ENCODE results near the gene CTU2. TPM values are rescaled to one million over a fixed set of nuclear protein-coding genes. Genes with fewer than 3 reads are reported as not detected.
A peak's percentile ranks its signal among the peaks of the same experiment; 100 is the strongest.

CTU2 gene
- total and polyA plus RNA-seq, 9 of the 15 experiments (the other 6 are each of a cell fraction or from before 2014, with no cell fraction given), result 1.3 to 105 (median 23.2) TPM

DNA sequence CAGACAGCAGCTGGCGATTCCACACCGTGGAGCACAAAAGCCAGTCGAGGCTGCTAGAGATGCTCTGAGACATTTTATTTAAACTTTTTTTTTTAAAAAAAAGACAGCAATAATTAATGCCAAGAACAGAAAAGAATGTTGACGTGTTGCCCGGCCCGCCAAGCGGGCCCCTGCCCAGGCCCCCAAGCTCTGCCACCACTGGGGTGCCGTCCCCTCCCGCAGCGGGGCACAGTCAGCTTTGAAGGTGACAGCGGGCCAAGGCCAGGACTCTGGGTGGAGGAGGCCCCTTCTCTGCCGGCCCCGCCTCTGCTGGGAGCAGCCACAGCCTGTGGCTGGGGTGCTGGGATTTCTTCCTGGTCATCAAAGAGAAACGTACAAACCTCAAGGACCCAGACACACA, 9.9 kb upstream of the CTU2 start:
- Histone ChIP-seq H2AFZ (ENCODE audit: low read depth, low read length) (no peak overlapping the region), H3K4me2 (ENCODE audit: insufficient read depth, low read length) (no peak overlapping the region), H3K36me3 (ENCODE audit: control insufficient read depth, insufficient read depth, low read length) (peaks cover 54% of the 10 kb centered on the region; the same call in 1 of the 3 replicates), H3K9me3 (replicated peaks; ENCODE audit: control insufficient read depth, insufficient read depth, low read depth, low read length) (no peaks in the 10 kb centered on the region), H3K27ac (ENCODE audit: extremely low read depth, low read depth, low read length) (no peak overlapping the region), H3K27me3 (ENCODE audit: control insufficient read depth in 2 of 2, insufficient read depth in 2 of 2, low read length in 2 of 2) (no peaks in the 10 kb centered on the region), H3K9me1 (ENCODE audit: control insufficient read depth, insufficient read depth, low read length) (no peaks in the 10 kb centered on the region), H3K9ac (ENCODE audit: insufficient read depth in 1 of 2, low read depth in 2 of 2, low read length in 2 of 2) (peak overlapping the region in 1 of 2 experiments; percentile 20; a peak in 1 of 4 replicates), H3K4me1 (replicated peaks in 1 of 2; ENCODE audit: control insufficient read depth in 2 of 2, insufficient read depth in 2 of 2, low read length in 2 of 2) (peaks cover 14 to 85% of the 10 kb centered on the region in 2 experiments), H4K20me1 (replicated peaks; ENCODE audit: control insufficient read depth, insufficient read depth, low read length) (no peaks in the 10 kb centered on the region), H3K79me2 (ENCODE audit: control insufficient read depth, insufficient read depth, low read length) (peaks cover 5% of the 10 kb centered on the region), H3K4me3 (no peak overlapping the region)
- no peak for TF ChIP-seq WHSC1 (IDR thresholded peaks at IDR 0.05; ENCODE audit: low read length)
- 0 out of 2 replicates have a peak, but pooled peaks have one; percentile 2 for TF ChIP-seq RBFOX2 (IDR thresholded peaks at IDR 0.05; ENCODE audit: low read depth, low read length)
- CTCF ChIA-PET (ENCODE audit: low intra/inter-chr PET ratio), result no interaction called here
- DNase-seq (ENCODE audit: extremely low read depth in 1 of 4, low spot score in 3 of 4) (no peak), ATAC-seq (no peak), FAIRE-seq (no peak)
- intact Hi-C loops (cut with micrococcal nuclease), result no loop called here
- WGBS (ENCODE audit: insufficient coverage, low coverage, missing lambda C conversion rate), result 80% methylated on average over 13 of the region's 14 CpGs
- no TSS peak for BruUV-seq (replicated peaks)
- POLR2A ChIA-PET, result interaction anchor here (0.7 to 1.0 kb wide), 3 partner anchors 9 to 181 kb away, joined by 3 read pairs; no protein-coding TSS in a partner anchor
- in situ Hi-C loops (cut with MboI), result no loop called here

DNA sequence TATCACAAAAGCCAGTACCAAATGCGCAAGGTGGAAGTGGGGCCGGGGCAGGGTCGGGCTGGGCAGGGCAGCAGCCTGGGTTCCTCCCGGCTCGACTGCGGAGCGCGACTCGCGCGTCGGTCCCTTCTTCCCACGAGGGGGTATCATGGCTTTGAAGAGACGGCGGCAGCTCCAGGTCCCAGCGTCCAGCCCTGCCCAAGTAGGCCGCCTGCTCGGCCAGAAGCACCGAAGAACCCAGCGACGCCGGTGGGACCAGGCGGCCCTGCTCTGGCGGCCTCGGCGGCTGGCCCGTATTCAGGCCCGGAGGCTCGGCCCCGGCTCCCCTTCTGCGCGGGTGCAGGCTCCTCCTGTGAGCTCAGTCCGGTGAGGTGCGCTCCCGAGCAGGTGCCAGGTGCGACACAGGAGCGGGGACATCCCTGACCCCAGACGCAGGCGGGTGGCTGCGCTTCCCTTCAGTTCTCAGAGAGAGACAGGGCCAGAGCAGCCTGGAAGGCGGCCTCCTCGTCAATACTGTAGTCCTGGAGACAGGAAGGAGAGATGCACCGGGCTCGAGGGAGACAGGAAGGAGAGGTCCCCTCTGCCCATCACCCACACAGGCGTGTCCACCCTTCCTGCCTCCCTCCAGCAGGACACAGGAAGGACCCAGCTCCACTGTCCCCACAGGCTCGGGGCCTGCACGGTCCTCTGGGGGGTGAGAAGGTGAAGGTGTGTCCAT, 9.0 kb upstream of the CTU2 start:
- no TSS peak for BruUV-seq (replicated peaks)
- peaks cover 62% of the 10 kb centered on the region; the same call in 1 of the 3 replicates for H3K36me3 ChIP-seq (ENCODE audit: control insufficient read depth, insufficient read depth, low read length)
- FAIRE-seq (no peak), ATAC-seq (no peak), DNase-seq (ENCODE audit: extremely low read depth in 1 of 4, low spot score in 3 of 4) (no peak)
- H3K27me3 ChIP-seq (ENCODE audit: control insufficient read depth in 2 of 2, insufficient read depth in 2 of 2, low read length in 2 of 2), result no peaks in the 10 kb centered on the region
- H3K79me2 ChIP-seq (ENCODE audit: control insufficient read depth, insufficient read depth, low read length), result peaks cover 12% of the 10 kb centered on the region
- no peaks in the 10 kb centered on the region for H3K9me1 ChIP-seq (ENCODE audit: control insufficient read depth, insufficient read depth, low read length)
- POLR2A ChIA-PET, result no interaction called here
- H3K4me2 ChIP-seq (ENCODE audit: insufficient read depth, low read length), result no peak overlapping the region
- intact Hi-C loops (cut with micrococcal nuclease) (no loop called here), in situ Hi-C loops (cut with MboI) (no loop called here)
- WGBS (ENCODE audit: insufficient coverage, low coverage, missing lambda C conversion rate), result 93% methylated on average over 40 of the region's 47 CpGs
- H3K4me3 ChIP-seq, result no peak overlapping the region
- H4K20me1 ChIP-seq (replicated peaks; ENCODE audit: control insufficient read depth, insufficient read depth, low read length), result no peaks in the 10 kb centered on the region; the same call in 1 of the 2 replicates
- CTCF ChIA-PET (ENCODE audit: low intra/inter-chr PET ratio), result interaction anchor here (1.3 kb wide), 1 partner anchor 24 kb away, joined by 3 read pairs; no protein-coding TSS in a partner anchor
- H3K9me3 ChIP-seq (replicated peaks; ENCODE audit: control insufficient read depth, insufficient read depth, low read depth, low read length), result no peaks in the 10 kb centered on the region
- no peak overlapping the region; a peak in 1 of 4 replicates for H3K9ac ChIP-seq (ENCODE audit: insufficient read depth in 1 of 2, low read depth in 2 of 2, low read length in 2 of 2)
- H2AFZ ChIP-seq (ENCODE audit: low read depth, low read length), result no peak overlapping the region
- peaks cover 11 to 85% of the 10 kb centered on the region in 2 experiments for H3K4me1 ChIP-seq (replicated peaks in 1 of 2; ENCODE audit: control insufficient read depth in 2 of 2, insufficient read depth in 2 of 2, low read length in 2 of 2)
- H3K27ac ChIP-seq (ENCODE audit: extremely low read depth, low read depth, low read length), result no peak overlapping the region
- no peak for TF ChIP-seq MXI1 (IDR thresholded peaks at IDR 0.05; ENCODE audit: low read depth, low read length)
- TF ChIP-seq RBFOX2 (IDR thresholded peaks at IDR 0.05; ENCODE audit: low read depth, low read length), result peak; percentile 14; the same call in 1 of the 2 replicates
- no peak for TF ChIP-seq SP1 (CRISPR knock-in tag; IDR thresholded peaks at IDR 0.05)
